HG03442 (cell line): Measurements from ENCODE around the gene XBP1.
"Not testable (repeated sequence)": the region's sequence is repeated elsewhere in the genome, so short reads cannot be mapped to it uniquely, and the experiment has no call there.

Experiments
- ATAC-seq: cut with Tn5 transposase; IDR thresholded peaks from one replicate; pipeline ENCODE4 v1.9.1; 2021; ENCODE audit warnings: mild to moderate bottlenecking, moderate library complexity; ENCODE audit not compliant: unreplicated experiment

The XBP1 gene

GRCh38 chr22:28793976-28794584, 6.3 kb downstream of the XBP1 start:
- no peak for ATAC-seq

- ATAC-seq: no peak
Measured at GRCh38 chr22:28792491-28793383, 7.6 kb downstream of the XBP1 start.

GRCh38 chr22:28791841-28792490, 8.4 kb downstream of the XBP1 start:
- ATAC-seq: no peak

GRCh38 chr22:28791124-28791523, 9.2 kb downstream of the XBP1 start:
- ATAC-seq: no peak

DNA sequence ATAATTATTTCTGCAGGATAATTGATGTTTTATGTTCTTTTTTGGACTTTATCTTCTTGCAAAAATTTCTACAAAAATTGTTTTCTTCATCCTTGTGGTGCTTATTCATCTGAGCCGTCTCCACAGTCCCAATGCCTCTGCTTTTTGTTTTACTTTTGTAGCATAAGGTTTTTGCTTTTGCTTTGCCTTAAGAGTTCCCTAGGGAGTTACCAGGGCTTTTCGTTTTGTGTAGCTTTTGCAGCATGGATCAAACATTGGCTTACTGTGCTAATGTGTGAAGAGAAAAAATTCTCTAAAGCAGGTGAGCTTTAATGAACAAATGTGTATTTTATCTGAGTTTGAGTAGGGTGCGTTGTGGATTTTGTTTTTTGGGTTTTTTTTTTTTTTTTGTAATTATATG, 11.8 kb downstream of the XBP1 start:
- no peak for ATAC-seq

DNA sequence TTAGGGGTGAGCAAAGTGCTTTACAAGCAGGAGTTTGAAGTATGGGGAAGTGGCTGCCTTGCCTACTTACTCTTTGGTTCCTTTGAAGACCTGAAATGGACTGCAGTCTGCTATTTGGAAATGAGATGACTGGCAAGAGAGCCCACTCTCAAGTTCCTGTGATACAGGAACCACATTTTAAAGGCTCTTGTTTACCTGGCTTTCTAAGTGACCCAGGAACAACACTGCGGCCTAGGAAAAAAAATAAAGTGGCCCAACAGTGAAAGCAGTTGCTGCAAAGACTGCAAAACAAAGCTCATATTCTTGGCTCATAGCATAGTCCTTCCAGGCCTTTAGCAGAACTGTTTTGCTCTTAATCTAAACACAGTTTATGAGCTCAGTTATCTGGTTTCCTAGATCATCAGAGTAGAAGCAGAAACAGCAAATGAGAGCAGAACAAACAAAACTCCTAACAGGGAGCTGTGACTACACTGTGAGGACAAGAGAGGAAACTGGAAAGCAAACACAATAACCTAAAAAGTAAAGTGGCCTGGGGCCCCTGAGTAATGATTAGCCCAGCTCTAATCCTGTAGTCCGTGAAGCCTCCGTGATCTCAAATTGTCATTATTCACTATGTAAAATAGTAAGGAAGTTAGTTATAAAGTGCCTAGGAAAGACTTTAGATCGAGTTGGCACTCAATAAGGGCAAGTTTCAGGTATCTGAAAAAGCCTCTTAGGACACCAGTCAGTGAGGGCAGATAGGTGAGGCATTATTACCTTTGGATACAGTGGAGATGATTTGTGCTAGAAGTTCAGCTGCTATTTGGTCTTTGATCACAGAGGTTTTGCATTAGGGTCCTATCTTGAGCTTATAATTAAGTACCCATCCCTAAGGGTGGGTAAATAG, 16.3 kb downstream of the XBP1 start:
- no peak for ATAC-seq

GRCh38 chr22:28780296-28780695, 20.1 kb downstream of the XBP1 start:
- no peak for ATAC-seq

- no peak for ATAC-seq
Measured at GRCh38 chr22:28779833-28780232, 20.5 kb downstream of the XBP1 start.

- ATAC-seq: no peak
Measured at GRCh38 chr22:28774378-28774777, 26.0 kb downstream of the XBP1 start.

- no peak for ATAC-seq
Measured at GRCh38 chr22:28773461-28773867, 26.9 kb downstream of the XBP1 start.

DNA sequence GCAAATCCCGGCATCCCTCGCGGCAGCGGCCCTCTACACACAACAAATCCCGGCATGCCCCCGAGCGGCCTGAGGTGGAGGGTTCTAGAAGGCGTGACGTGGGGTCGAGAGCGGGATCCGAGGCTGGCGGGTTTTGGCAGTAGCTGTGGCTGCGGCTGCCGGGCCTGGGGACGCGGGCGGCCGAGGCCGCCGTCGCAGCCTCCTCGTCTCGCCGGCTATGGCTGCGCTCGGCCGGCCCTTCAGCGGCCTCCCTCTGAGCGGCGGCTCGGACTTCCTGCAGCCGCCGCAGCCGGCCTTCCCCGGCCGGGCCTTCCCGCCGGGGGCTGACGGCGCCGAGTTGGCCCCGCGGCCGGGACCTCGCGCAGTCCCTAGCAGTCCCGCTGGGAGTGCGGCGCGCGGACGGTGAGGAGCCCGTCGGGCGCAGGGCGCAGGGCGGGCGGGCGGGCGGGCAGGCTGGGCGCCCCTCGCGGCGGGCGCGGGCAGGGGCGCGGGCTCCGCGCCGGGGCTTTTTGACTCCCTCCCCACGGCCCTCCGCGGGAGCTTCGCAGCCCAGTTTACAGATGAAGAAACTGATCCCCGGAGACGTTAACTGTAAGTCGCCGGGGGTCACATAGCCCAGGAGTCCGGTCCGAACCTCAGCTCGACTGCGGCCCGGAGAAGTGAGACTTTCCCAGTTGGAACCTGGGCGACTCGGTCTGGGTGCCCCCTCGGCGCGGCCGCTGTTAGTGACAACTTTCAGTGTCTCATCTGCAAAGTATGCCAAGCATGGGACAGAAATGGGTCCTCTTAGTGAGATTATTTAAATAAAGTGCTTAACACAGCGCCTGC, 27.5 kb downstream of the XBP1 start, which contains the start of gene CCDC117:
Gene CCDC117, plus strand, starts transcription at position 63 of the 828 bp plus-strand sequence. Its CDS starts 155 bp downstream, at position 218.
- peak; percentile 81 for ATAC-seq

- no peak for ATAC-seq
Measured at GRCh38 chr22:28771195-28771791, 29.1 kb downstream of the XBP1 start.

DNA sequence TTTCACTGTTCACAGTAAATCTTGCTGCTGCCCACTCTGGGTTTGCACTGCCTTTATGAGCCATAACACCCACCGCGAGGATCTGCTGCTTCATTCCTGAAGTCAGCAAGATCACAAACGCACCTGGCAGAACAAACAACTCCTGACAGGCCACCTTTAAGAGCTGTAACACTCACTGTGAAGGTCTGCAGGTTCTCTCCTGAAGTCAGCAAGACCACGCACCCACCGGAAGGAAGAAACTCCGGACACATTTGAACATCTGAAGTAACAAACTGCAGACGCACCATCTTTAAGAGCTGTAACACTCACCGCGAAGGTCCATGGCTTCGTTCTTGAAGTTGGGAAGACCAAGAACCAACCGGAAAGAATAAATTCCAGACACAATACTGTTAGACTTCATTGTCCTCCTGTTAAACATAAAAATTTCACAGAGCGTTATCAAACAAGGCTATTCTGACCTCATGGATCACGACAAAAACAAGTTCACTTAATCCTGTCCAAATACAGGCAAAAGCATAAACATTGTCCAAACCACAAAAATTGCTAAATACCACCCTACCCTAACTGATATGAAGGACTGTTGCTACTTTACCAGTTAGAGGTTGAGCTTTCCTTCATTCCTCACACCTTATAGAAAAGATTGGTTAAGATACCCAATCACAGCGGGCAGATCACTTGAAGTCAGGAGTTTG, 30.8 kb downstream of the XBP1 start:
- no peak for ATAC-seq

DNA sequence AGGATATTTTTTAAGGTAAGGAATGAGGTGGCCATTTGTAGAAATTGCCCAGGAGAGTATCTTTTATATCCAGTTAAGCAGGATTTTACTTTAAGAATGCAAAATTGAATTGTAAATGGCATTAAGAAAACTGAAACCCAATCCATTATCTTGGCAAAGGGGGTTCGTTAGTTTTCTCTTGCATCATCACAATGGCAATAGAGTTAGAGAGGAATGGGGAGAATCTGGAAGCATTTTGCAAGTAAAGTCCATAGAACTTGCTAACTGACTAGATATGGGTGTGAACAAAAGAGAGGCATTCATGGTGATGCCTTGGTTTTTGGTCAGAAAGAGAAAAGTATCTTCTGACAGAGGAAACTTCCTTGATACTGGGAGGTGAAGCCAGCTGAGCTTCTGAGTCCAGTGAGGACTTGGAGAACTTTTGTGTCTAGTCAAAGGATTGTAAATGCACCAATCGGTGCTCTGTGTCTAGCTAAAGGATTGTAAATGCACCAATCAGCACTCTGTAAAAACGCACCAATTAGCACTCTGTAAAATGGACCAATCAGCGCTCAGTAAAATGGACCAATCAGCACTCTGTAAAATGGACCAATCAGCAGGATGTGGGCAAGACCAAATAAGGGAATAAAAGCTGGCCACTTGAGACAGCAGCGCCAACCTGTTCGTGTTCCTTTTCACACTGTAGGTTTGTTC, 31.5 kb downstream of the XBP1 start:
- no peak for ATAC-seq

GRCh38 chr22:28766628-28767027, 33.7 kb downstream of the XBP1 start:
- ATAC-seq: no peak

DNA sequence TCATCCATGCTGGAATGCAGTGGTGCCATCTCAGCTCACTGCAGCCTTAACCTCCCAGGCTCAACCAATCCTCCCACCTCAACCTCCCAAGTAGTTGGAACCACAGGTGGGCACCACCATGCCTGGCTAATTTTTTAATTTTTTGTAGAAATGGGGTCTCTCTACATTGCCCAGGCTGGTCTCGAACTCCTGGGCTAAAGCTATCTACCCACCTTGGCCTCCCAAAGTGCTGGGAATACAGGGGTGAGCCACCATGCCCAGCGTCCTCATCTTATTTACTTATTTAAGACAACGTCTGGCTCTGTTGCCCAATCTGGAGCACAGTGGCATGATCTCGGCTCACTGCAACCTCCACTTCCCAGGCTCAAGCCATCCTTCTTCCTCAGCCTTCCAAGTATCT, 38.4 kb downstream of the XBP1 start:
- not testable (repeated sequence) for ATAC-seq

DNA sequence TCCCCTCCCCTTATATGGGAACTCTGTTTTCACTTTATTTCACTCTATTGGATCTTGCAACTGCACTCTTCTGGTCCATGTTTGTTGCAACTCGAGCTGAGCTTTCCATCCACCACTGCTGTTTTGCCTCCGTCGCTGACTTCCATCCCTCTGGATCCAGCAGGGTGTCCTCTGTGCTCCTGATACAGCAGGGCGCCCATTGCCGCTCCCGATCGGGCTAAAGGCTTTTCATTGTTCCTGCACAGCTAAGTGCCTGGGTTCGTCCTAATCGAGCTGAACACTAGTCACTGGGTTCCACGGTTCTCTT, 39.0 kb downstream of the XBP1 start:
- no peak for ATAC-seq

- no peak for ATAC-seq
Measured at GRCh38 chr22:28759861-28760560, 40.4 kb downstream of the XBP1 start.
